Liver (tissue), 3 donors: Measurements from ENCODE around the gene TBCD.

Experiments
- ATF3 ChIP-seq: IDR thresholded peaks from 2 replicates; pipeline ENCODE4 v1.6.1; 2016; ENCODE audit warnings: antibody characterized with exemption
- CTCF ChIP-seq: fragments of 150-350 bp; IDR thresholded peaks from 2 replicates; pipeline ENCODE4 v1.5.1; 2017; ENCODE audit warnings: improper control_type of control experiment, low read depth, low read length; ENCODE audit not compliant: missing input control
- JUND ChIP-seq, 2 donors: IDR thresholded peaks; 2 replicates each; pipeline ENCODE4 v1.6.1; 2016; ENCODE audit warnings: antibody characterized with exemption in 2 of 2
- REST ChIP-seq: IDR thresholded peaks from 2 replicates; pipeline ENCODE4 v1.6.1; 2016; ENCODE audit warnings: antibody characterized with exemption, mild to moderate bottlenecking
- RXRA ChIP-seq, 2 donors: IDR thresholded peaks; 2 replicates each; pipeline ENCODE4 v1.6.1; 2017 to 2018; ENCODE audit warnings: antibody characterized with exemption in 2 of 2, mild to moderate bottlenecking in 1 of 2
- SP1 ChIP-seq: IDR thresholded peaks from 2 replicates; pipeline ENCODE4 v1.6.1; 2018; ENCODE audit warnings: antibody characterized with exemption, mild to moderate bottlenecking
- YY1 ChIP-seq: IDR thresholded peaks from 2 replicates; pipeline ENCODE4 v1.6.1; 2016; ENCODE audit warnings: antibody characterized with exemption, mild to moderate bottlenecking
- TF ChIP-seq, protein P1 (sequence below): IDR thresholded peaks from 2 replicates; pipeline ENCODE4 v1.6.1; 2016; ENCODE audit warnings: antibody characterized with exemption
- donor health status: healthy.
- donor health status: healthy.

GRCh38 chr17:82769041-82769440 lies 17.2 kb downstream of the TBCD start:
- TF ChIP-seq CTCF (no peak), YY1 (no peak), ATF3 (no peak), JUND (IDR thresholded peaks at IDR 0.05) (no peak), REST (no peak), RXRA (IDR thresholded peaks at IDR 0.05) (no peak), SP1 (no peak)
- TF ChIP-seq, protein P1, sequence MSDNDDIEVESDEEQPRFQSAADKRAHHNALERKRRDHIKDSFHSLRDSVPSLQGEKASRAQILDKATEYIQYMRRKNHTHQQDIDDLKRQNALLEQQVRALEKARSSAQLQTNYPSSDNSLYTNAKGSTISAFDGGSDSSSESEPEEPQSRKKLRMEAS = no peak
